ENCODE measurements around the gene GEMIN7. TPM values are rescaled to one million over a fixed set of nuclear protein-coding genes. Genes with fewer than 3 reads are reported as not detected.

Gene GEMIN7
- total RNA-seq, 1 donor from 2014 or later: 39.4 TPM

DNA sequence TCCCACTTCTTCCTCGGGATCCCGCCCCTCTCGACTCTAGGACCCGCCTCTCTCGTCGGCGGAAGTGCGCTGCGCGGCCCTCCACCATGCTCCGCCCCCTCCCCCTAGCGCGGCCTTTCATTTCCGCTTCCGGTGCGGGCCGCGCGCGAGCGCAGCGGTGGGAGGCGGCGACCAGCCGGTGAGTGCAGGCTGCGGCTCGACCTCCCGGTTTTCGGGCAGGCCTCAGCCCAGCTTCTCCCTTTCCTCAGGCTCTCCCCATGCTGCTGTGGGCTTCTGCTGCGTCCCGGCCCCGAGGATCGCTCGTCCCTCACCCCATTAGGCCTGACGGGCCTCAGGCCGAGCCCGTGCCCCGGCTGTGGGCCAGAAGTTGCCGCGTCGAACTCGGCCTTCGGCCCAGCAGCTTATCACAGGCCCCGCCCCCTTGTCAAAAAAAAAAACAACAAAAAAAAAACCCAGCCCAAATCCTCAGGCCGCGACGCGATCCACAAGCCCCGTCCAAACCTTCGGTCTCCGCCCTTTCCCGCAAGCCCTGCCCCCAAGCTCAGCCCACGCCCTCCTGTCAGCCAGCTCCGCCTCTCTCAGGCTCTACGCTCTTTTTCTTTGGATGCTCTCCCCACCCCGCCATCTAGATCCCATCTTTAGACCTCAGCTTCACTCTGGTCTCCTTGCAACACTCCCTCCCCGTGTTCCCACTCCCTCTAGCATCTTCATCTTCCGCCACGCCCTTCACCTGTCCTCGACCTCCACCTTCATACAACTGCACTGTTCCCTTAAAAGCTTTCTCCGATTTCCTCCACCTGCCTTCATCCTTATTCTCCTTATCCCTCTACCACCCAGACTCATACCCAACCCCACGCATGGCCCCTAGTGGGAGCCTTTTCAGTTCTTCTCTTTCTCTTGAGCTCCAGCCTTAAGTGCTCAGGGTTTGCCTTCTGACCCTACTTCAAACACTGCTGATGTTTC is 39.8 kb upstream of the GEMIN7 start, which contains the start of gene CLASRP:
TSS of gene CLASRP (plus strand) at position 115 of the 963 bp plus-strand sequence. CDS start 1,168 bp downstream, outside the sequence.
- Mint-ChIP-seq H3K4me3 (ENCODE audit: low read depth) (peak within 1 kb of the TSS; percentile 91), H3K27me3 (no peaks in the 10 kb centered on the region), H3K4me1 (ENCODE audit: low read depth) (peaks cover 12% of the 10 kb centered on the region), H3K36me3 (ENCODE audit: insufficient read depth) (peaks cover 12% of the 10 kb centered on the region), H3K27ac (peak within 1 kb of the TSS; percentile 96), H3K9me3 (ENCODE audit: low read depth) (no peaks in the 10 kb centered on the region)
- TF ChIP-seq, protein P1, sequence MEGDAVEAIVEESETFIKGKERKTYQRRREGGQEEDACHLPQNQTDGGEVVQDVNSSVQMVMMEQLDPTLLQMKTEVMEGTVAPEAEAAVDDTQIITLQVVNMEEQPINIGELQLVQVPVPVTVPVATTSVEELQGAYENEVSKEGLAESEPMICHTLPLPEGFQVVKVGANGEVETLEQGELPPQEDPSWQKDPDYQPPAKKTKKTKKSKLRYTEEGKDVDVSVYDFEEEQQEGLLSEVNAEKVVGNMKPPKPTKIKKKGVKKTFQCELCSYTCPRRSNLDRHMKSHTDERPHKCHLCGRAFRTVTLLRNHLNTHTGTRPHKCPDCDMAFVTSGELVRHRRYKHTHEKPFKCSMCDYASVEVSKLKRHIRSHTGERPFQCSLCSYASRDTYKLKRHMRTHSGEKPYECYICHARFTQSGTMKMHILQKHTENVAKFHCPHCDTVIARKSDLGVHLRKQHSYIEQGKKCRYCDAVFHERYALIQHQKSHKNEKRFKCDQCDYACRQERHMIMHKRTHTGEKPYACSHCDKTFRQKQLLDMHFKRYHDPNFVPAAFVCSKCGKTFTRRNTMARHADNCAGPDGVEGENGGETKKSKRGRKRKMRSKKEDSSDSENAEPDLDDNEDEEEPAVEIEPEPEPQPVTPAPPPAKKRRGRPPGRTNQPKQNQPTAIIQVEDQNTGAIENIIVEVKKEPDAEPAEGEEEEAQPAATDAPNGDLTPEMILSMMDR (IDR thresholded peaks at IDR 0.05; ENCODE audit: unreplicated experiment): no peak
- DNase-seq (ENCODE audit: low spot score, unreplicated experiment): peak; percentile 72

DNA sequence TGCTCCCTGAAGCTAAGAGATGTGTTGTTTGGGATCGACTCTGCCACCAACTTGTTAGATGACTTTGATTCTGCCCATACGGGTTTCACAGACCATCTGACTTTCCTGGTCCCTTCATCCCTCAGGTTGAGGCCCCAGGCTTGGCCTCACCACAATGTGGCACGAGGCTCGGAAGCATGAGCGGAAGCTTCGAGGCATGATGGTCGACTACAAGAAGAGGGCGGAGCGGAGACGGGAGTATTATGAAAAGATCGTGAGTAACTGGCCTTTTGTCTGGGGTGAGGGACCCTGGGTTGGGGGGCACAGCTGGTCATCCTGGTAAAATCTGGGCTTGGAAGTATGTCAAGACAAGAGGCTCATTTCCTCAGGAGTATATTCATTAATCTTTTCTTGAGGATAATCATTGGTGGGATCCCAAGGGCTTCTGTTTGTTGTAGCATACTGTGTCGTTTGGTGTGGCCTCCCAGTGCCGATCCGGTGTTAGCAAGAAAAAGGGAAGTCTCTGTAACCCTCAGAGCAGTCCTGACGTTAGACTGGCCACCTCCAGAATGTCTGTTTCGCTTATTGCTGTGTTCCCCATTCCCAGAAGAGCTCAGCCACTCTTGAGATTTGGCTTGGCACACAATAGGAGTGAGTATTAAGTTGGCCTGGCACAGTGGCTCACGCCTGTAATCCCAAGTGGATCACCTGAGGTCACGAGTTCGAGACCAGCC is 38.8 kb upstream of the GEMIN7 start:
- H3K36me3 Mint-ChIP-seq (ENCODE audit: insufficient read depth): peaks cover 16% of the 10 kb centered on the region
- peaks cover 16% of the 10 kb centered on the region for H3K4me1 Mint-ChIP-seq (ENCODE audit: low read depth)
- H3K27me3 Mint-ChIP-seq: no peaks in the 10 kb centered on the region
- peak overlapping the region; percentile 91 for H3K4me3 Mint-ChIP-seq (ENCODE audit: low read depth)
- no peak overlapping the region for H3K27ac Mint-ChIP-seq
- DNase-seq (ENCODE audit: low spot score, unreplicated experiment): no peak
- H3K9me3 Mint-ChIP-seq (ENCODE audit: low read depth): no peaks in the 10 kb centered on the region
- TF ChIP-seq, protein P1 (IDR thresholded peaks at IDR 0.05; ENCODE audit: unreplicated experiment): no peak

DNA sequence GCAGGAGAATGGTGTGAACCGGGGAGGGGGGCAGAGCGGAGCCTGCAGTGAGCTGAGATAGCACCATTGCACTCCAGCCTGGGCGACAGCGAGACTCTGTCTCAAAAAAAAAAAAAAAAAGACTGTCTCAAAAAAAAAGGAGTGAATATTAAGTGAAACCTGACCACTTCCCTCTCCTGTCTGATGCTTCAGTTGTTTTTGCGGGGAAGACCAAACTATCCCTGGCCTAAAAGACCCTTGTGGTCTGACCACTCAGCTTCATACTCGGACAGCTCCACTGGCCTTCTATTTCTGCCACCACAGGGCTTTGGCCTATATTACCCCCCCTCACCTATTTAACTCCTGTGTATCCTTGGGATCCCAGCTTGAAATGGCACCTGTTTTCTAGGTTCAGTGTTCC is 37.9 kb upstream of the GEMIN7 start:
- DNase-seq (ENCODE audit: low spot score, unreplicated experiment): no peak
- Mint-ChIP-seq H3K27ac (no peak overlapping the region), H3K27me3 (no peaks in the 10 kb centered on the region), H3K36me3 (ENCODE audit: insufficient read depth) (peaks cover 22% of the 10 kb centered on the region), H3K9me3 (ENCODE audit: low read depth) (no peaks in the 10 kb centered on the region), H3K4me3 (ENCODE audit: low read depth) (peak overlapping the region; percentile 47), H3K4me1 (ENCODE audit: low read depth) (peaks cover 25% of the 10 kb centered on the region)
- TF ChIP-seq, protein P1 (IDR thresholded peaks at IDR 0.05; ENCODE audit: unreplicated experiment): no peak

DNA sequence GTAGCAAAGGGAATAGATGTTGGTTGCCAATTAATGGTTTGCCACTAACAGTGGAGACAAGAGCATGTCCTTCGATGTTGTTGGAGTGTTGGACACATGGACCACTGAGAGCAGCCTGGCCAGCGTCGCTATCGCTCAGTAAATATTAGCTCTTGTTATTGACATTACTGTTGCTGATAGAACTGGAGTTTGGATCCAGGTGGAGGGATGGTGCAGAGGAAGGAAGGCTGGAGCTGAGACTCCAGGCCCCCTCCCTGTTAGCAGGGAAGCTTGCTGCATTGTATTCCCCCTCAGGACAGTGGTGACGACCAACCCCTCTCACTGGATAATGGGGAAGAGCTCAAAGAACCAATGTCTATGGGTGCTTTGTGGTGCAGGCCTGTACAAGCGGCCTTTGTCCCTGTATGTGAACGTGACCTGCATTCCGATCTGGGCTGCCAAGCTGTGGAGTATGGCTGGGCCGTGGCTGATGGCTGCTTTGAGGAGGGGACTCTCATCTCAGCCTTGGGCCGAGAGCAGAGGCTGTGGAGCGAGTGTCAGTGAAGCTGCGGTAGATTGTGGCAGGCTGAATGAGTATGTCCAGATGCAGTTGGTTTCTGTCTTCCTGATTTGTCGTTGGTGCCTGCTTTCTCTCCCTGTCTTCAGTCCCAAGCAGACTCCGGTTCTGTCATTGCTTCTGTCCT is 33.2 kb upstream of the GEMIN7 start:
- H3K4me1 Mint-ChIP-seq (ENCODE audit: low read depth): peaks cover 24% of the 10 kb centered on the region
- peak overlapping the region; percentile 92 for H3K27ac Mint-ChIP-seq
- H3K9me3 Mint-ChIP-seq (ENCODE audit: low read depth): no peaks in the 10 kb centered on the region
- TF ChIP-seq, protein P1 (IDR thresholded peaks at IDR 0.05; ENCODE audit: unreplicated experiment): no peak
- peak overlapping the region; percentile 43 for H3K4me3 Mint-ChIP-seq (ENCODE audit: low read depth)
- H3K36me3 Mint-ChIP-seq (ENCODE audit: insufficient read depth): peaks cover 23% of the 10 kb centered on the region
- H3K27me3 Mint-ChIP-seq: no peaks in the 10 kb centered on the region
- no peak for DNase-seq (ENCODE audit: low spot score, unreplicated experiment)

DNA sequence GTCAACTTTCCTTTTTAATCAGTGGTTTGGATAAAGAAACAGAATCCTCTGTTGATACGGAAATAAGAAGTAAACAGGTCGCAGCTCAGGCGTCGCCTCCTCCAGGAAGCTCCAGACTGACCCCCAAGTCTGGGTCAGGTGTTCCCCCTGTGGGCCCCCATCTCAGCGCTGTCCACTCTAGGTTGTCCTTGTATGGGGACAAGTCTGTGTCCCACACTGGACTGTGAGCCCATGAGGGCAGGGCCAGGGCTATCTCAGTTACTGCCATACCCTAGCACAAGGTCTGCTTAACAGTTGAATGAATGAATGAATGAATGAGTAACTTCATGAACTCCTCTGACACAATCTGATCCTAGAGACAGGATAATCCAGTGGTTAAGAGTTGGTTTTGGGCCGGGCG is 32.7 kb upstream of the GEMIN7 start:
- Mint-ChIP-seq H3K36me3 (ENCODE audit: insufficient read depth) (peaks cover 20% of the 10 kb centered on the region), H3K9me3 (ENCODE audit: low read depth) (no peaks in the 10 kb centered on the region)

More for the DNA sequence above, 32.7 kb upstream of the GEMIN7 start:
- Mint-ChIP-seq H3K4me1 (ENCODE audit: low read depth) (peaks cover 24% of the 10 kb centered on the region), H3K4me3 (ENCODE audit: low read depth) (no peak overlapping the region), H3K27ac (peak overlapping the region; percentile 92), H3K27me3 (no peaks in the 10 kb centered on the region)
- DNase-seq (ENCODE audit: low spot score, unreplicated experiment): no peak
- TF ChIP-seq, protein P1 (IDR thresholded peaks at IDR 0.05; ENCODE audit: unreplicated experiment): no peak
